OCI-LY1 (cell line): Measurements from ENCODE around the gene CDA.

Source experiments
- H2AFZ ChIP-seq: fragments of 200-600 bp; sonication (generic), shearing (Covaris generic); 2 replicates; pipeline ENCODE4 v1.6.0; 2014; ENCODE audit warnings: antibody characterized with exemption, mild to moderate bottlenecking, low read length
- H3F3A ChIP-seq: fragments of 200-600 bp; sonication (generic), shearing (Covaris generic); 2 replicates; pipeline ENCODE4 v1.6.0; 2014; ENCODE audit warnings: mild to moderate bottlenecking, antibody characterized with exemption, low read length, moderate library complexity; ENCODE audit not compliant: insufficient read depth
- H3K27ac ChIP-seq: fragments of 200-600 bp; sonication (generic); 2 replicates; pipeline ENCODE4 v1.5.1; 2014; ENCODE audit warnings: low read length, mixed run types, mild to moderate bottlenecking, low read depth; ENCODE audit not compliant: poor library complexity, severe bottlenecking
- H3K27me3 ChIP-seq: fragments of 200-600 bp; sonication (generic); 2 replicates; pipeline ENCODE4 v1.6.0; 2014; ENCODE audit warnings: antibody characterized with exemption, mild to moderate bottlenecking, low read length, moderate library complexity; ENCODE audit not compliant: insufficient read depth
- H3K36me3 ChIP-seq: fragments of 200-600 bp; sonication (generic); 2 replicates; pipeline ENCODE4 v1.6.1; 2014; ENCODE audit warnings: mild to moderate bottlenecking, antibody characterized with exemption, low read length, moderate library complexity, mixed read lengths; ENCODE audit not compliant: insufficient read depth
- H3K4me1 ChIP-seq: fragments of 200-600 bp; sonication (generic); 2 replicates; pipeline ENCODE4 v1.5.1; 2014; ENCODE audit warnings: mild to moderate bottlenecking, low read length, moderate library complexity; ENCODE audit not compliant: insufficient read depth, severe bottlenecking
- H3K4me2 ChIP-seq: fragments of 200-600 bp; sonication (generic), shearing (Covaris generic); 2 replicates; pipeline ENCODE4 v1.6.1; 2014; ENCODE audit warnings: low read length
- H3K4me3 ChIP-seq: fragments of 200-600 bp; sonication (generic); 2 replicates; pipeline ENCODE4 v1.5.1; 2014; ENCODE audit warnings: low read length, low read depth, mild to moderate bottlenecking, mixed read lengths; ENCODE audit not compliant: poor library complexity, severe bottlenecking
- H3K79me2 ChIP-seq: fragments of 200-600 bp; shearing (Covaris generic); 2 replicates; pipeline ENCODE4 v1.6.1; 2016; ENCODE audit warnings: mixed run types, low read length, mixed read lengths; ENCODE audit not compliant: insufficient read depth
- H3K9ac ChIP-seq: fragments of 200-600 bp; sonication (generic), shearing (Covaris generic); 2 replicates; pipeline ENCODE4 v1.6.1; 2014; ENCODE audit warnings: mild to moderate bottlenecking, low read length, mixed read lengths
- H3K9me2 ChIP-seq: fragments of 200-600 bp; sonication (generic), shearing (Covaris generic); 2 replicates; pipeline ENCODE4 v1.6.1; 2014; ENCODE audit warnings: low read depth, mild to moderate bottlenecking, low read length, mixed read lengths
- H3K9me3 ChIP-seq: fragments of 200-600 bp; shearing (Covaris generic); 2 replicates; pipeline ENCODE4 v1.6.1; 2014; ENCODE audit warnings: low read length, mixed read lengths
- H4K20me1 ChIP-seq: fragments of 200-600 bp; sonication (generic), shearing (Covaris generic); 2 replicates; pipeline ENCODE4 v1.6.0; 2016; ENCODE audit warnings: mild to moderate bottlenecking, low read length; ENCODE audit not compliant: insufficient read depth
- CTCF ChIP-seq: fragments of 200-600 bp; sonication (generic), shearing (Covaris generic); IDR thresholded peaks from 2 replicates; pipeline ENCODE4 v1.5.1; 2017; ENCODE audit warnings: mild to moderate bottlenecking, antibody characterized with exemption, low read length, moderate library complexity, mixed read lengths
- EZH2 ChIP-seq: fragments of 200-600 bp; sonication (generic), shearing (Covaris generic); IDR thresholded peaks from 2 replicates; pipeline ENCODE4 v1.8.0; 2017; ENCODE audit warnings: borderline replicate concordance, mixed run types, mild to moderate bottlenecking, antibody characterized with exemption, low read length, moderate library complexity, mixed read lengths

The CDA gene

GRCh38 chr1:20616847-20617487 lies 28.1 kb downstream of the CDA start:
- H2AFZ ChIP-seq: no peak overlapping the region
- H3K4me2 ChIP-seq: no peak overlapping the region
- TF ChIP-seq CTCF (no peak), EZH2 (no peak)
- H3K9ac ChIP-seq: no peak overlapping the region
- H3K4me3 ChIP-seq: no peak overlapping the region
- H3K27me3 ChIP-seq: peaks cover 7% of the 10 kb centered on the region; the same call in 1 of the 2 replicates
- H3K27ac ChIP-seq: no peak overlapping the region
- H3K9me2 ChIP-seq: no peaks in the 10 kb centered on the region
- no peaks in the 10 kb centered on the region for H3K9me3 ChIP-seq
- no peaks in the 10 kb centered on the region for H3K79me2 ChIP-seq
- H4K20me1 ChIP-seq: no peaks in the 10 kb centered on the region
- no peaks in the 10 kb centered on the region for H3F3A ChIP-seq
- H3K36me3 ChIP-seq: no peaks in the 10 kb centered on the region
- no peaks in the 10 kb centered on the region for H3K4me1 ChIP-seq

GRCh38 chr1:20618550-20618949 lies 29.7 kb downstream of the CDA start:
- H3K36me3 ChIP-seq: no peaks in the 10 kb centered on the region
- TF ChIP-seq CTCF (no peak), EZH2 (no peak)
- H3K27ac ChIP-seq: no peak overlapping the region
- no peaks in the 10 kb centered on the region for H3K79me2 ChIP-seq
- H3F3A ChIP-seq: no peaks in the 10 kb centered on the region
- H4K20me1 ChIP-seq: no peaks in the 10 kb centered on the region
- no peak overlapping the region for H3K4me2 ChIP-seq
- no peaks in the 10 kb centered on the region for H3K9me3 ChIP-seq
- no peak overlapping the region for H2AFZ ChIP-seq
- peaks cover 7% of the 10 kb centered on the region; the same call in 1 of the 2 replicates for H3K27me3 ChIP-seq
- no peak overlapping the region for H3K4me3 ChIP-seq
- no peak overlapping the region for H3K9ac ChIP-seq
- H3K9me2 ChIP-seq: no peaks in the 10 kb centered on the region
- no peaks in the 10 kb centered on the region for H3K4me1 ChIP-seq

- Histone ChIP-seq H3K4me1 (no peaks in the 10 kb centered on the region), H4K20me1 (no peaks in the 10 kb centered on the region), H3K4me3 (no peak overlapping the region), H3K79me2 (no peaks in the 10 kb centered on the region), H3K27ac (no peak overlapping the region), H3K27me3 (peaks cover 7% of the 10 kb centered on the region; the same call in 1 of the 2 replicates), H3K9me2 (no peaks in the 10 kb centered on the region), H3K9ac (no peak overlapping the region), H3K4me2 (no peak overlapping the region), H2AFZ (no peak overlapping the region), H3K9me3 (no peaks in the 10 kb centered on the region), H3K36me3 (no peaks in the 10 kb centered on the region), H3F3A (no peaks in the 10 kb centered on the region)
- TF ChIP-seq CTCF: no peak
- TF ChIP-seq EZH2: no peak
Measured at GRCh38 chr1:20619999-20620398, 31.1 kb downstream of the CDA start.
